WTC11 (cell line): Measurements from ENCODE around the gene SMARCD1. TPM values are rescaled to one million over a fixed set of nuclear protein-coding genes. Genes with fewer than 3 reads are reported as not detected.

ENCODE experiments used
- ATAC-seq: fragments of 200-7000 bp; cut with Tn5 transposase; 2 replicates; pipeline ENCODE4 v1.10.0; 2021; ENCODE audit warnings: mild to moderate bottlenecking, moderate library complexity
- CTCF ChIA-PET: fragments of 300-600 bp; sonication (Branson Sonifier 250); formaldehyde crosslinking; loops from one replicate; lab custom pipeline; 2021; ENCODE audit warnings: antibody characterized with exemption; lab: Charles Lee
- POLR2A ChIA-PET: fragments of 350-600 bp; sonication (Branson Sonifier 250); formaldehyde crosslinking; loops from one replicate; lab custom pipeline; 2021; ENCODE audit warnings: antibody characterized with exemption; lab: Charles Lee
- DNase-seq: peaks from one replicate; pipeline ENCODE4 v3.0.0; 2021; ENCODE audit warnings: low spot score
- H3K27ac Mint-ChIP-seq: 2 replicates; pipeline ENCODE4 v1.8.0; 2021; ENCODE audit warnings: mixed read lengths
- H3K27me3 Mint-ChIP-seq: 2 replicates; pipeline ENCODE4 v1.8.0; 2021; ENCODE audit warnings: low read depth, mild to moderate bottlenecking, moderate library complexity, mixed read lengths
- H3K36me3 Mint-ChIP-seq: 2 replicates; pipeline ENCODE4 v1.8.0; 2021; ENCODE audit warnings: mixed read lengths
- H3K4me1 Mint-ChIP-seq: 2 replicates; pipeline ENCODE4 v1.8.0; 2022; ENCODE audit warnings: mixed read lengths
- H3K4me3 Mint-ChIP-seq: 2 replicates; pipeline ENCODE4 v1.8.0; 2021; ENCODE audit warnings: mild to moderate bottlenecking, moderate library complexity, mixed read lengths
- H3K9me3 Mint-ChIP-seq: 2 replicates; pipeline ENCODE4 v1.8.0; 2021; ENCODE audit warnings: mixed read lengths
- ATF3 ChIP-seq: sonication (generic); formaldehyde crosslinking; conservative IDR thresholded peaks from 2 replicates; pipeline ENCODE4 v1.8.1; 2022; ENCODE audit warnings: mild to moderate bottlenecking, missing genetic modification reagents
- CBFB ChIP-seq: sonication (generic); formaldehyde crosslinking; IDR thresholded peaks from 2 replicates; pipeline ENCODE4 v1.8.1; 2022; ENCODE audit warnings: mild to moderate bottlenecking, low read depth, missing genetic modification reagents
- CTCF ChIP-seq: fragments of 200-600 bp; IDR thresholded peaks from 2 replicates; pipeline ENCODE4 v1.8.0; 2022; ENCODE audit warnings: antibody characterized with exemption
- FOXP1 ChIP-seq: sonication (generic); formaldehyde crosslinking; IDR thresholded peaks from 2 replicates; pipeline ENCODE4 v1.8.0; 2022; ENCODE audit warnings: missing genetic modification reagents, mild to moderate bottlenecking, moderate library complexity, borderline replicate concordance
- GABPB1 ChIP-seq: sonication (generic); formaldehyde crosslinking; IDR thresholded peaks from 2 replicates; pipeline ENCODE4 v1.8.1; 2023; ENCODE audit warnings: mild to moderate bottlenecking, missing genetic modification reagents
- MYBL2 ChIP-seq: sonication (generic); formaldehyde crosslinking; IDR thresholded peaks from 2 replicates; pipeline ENCODE4 v1.8.1; 2023; ENCODE audit warnings: mild to moderate bottlenecking, moderate library complexity, missing genetic modification reagents
- NR3C1 ChIP-seq: sonication (generic); formaldehyde crosslinking; conservative IDR thresholded peaks from 2 replicates; pipeline ENCODE4 v1.8.1; 2023; ENCODE audit warnings: low read depth, mild to moderate bottlenecking, missing genetic modification reagents
- SMAD4 ChIP-seq: sonication (generic); formaldehyde crosslinking; IDR thresholded peaks from 2 replicates; pipeline ENCODE4 v1.8.0; 2022; ENCODE audit warnings: mild to moderate bottlenecking, missing genetic modification reagents
- TEAD1 ChIP-seq: sonication (generic); formaldehyde crosslinking; IDR thresholded peaks from 2 replicates; pipeline ENCODE4 v1.8.0; 2022; ENCODE audit warnings: mild to moderate bottlenecking, missing genetic modification reagents
- TP53 ChIP-seq: sonication (generic); formaldehyde crosslinking; IDR thresholded peaks from 2 replicates; pipeline ENCODE4 v1.8.1; 2023; ENCODE audit warnings: mild to moderate bottlenecking, missing genetic modification reagents
- ZNF138 ChIP-seq: sonication (generic); formaldehyde crosslinking; conservative IDR thresholded peaks from 2 replicates; pipeline ENCODE4 v1.8.1; 2022; ENCODE audit warnings: mild to moderate bottlenecking, moderate library complexity, missing genetic modification reagents
- ZNF219 ChIP-seq: sonication (generic); formaldehyde crosslinking; IDR thresholded peaks from 2 replicates; pipeline ENCODE4 v1.8.0; 2023; ENCODE audit warnings: missing genetic modification reagents, mild to moderate bottlenecking, borderline replicate concordance
- ZNF317 ChIP-seq: sonication (generic); formaldehyde crosslinking; IDR thresholded peaks from 2 replicates; pipeline ENCODE4 v1.8.1; 2023; ENCODE audit warnings: low read depth, mild to moderate bottlenecking, moderate library complexity, missing genetic modification reagents, borderline replicate concordance
- ZNF416 ChIP-seq: fragments of 250-450 bp; sonication (Bioruptor Pico); IDR thresholded peaks from 2 replicates; pipeline ENCODE4 v1.9.0; 2021; ENCODE audit warnings: mild to moderate bottlenecking, inconsistent platforms
- ZNF671 ChIP-seq: fragments of 250-450 bp; sonication (Bioruptor Pico); IDR thresholded peaks from 2 replicates; pipeline ENCODE4 v1.8.0; 2021; ENCODE audit warnings: mild to moderate bottlenecking
- total RNA-seq: library from RNA; stranded (reverse); gene quantifications from 3 replicates; pipeline ENCODE4 v1.2.3, GENCODE V29; 2021
- TF ChIP-seq, protein P1 (sequence below): sonication (generic); formaldehyde crosslinking; IDR thresholded peaks from 2 replicates; pipeline ENCODE4 v1.8.0; 2022; ENCODE audit warnings: mild to moderate bottlenecking, missing genetic modification reagents
- TF ChIP-seq, protein P2 (sequence below): sonication (generic); formaldehyde crosslinking; IDR thresholded peaks from 2 replicates; pipeline ENCODE4 v1.8.0; 2022; ENCODE audit warnings: mild to moderate bottlenecking, missing genetic modification reagents
- TF ChIP-seq, protein P3 (sequence below): sonication (generic); formaldehyde crosslinking; IDR thresholded peaks from 2 replicates; pipeline ENCODE4 v1.8.1; 2023; ENCODE audit warnings: mild to moderate bottlenecking, missing genetic modification reagents

SMARCD1 gene
- total RNA-seq, 1 experiment from 2014 or later, result 165 TPM

GRCh38 chr12:50087151-50087550, 2.0 kb downstream of the SMARCD1 start:
- ChIA-PET CTCF (interaction anchor here (0.9 to 1.6 kb wide), 6 partner anchors 13 to 89 kb away, joined by 3 to 8 read pairs (median 3); partner anchors contain the start of genes CERS5 and COX14), POLR2A (no interaction called here)
- DNase-seq, result no peak
- Mint-ChIP-seq H3K27me3 (peaks cover 7% of the 10 kb centered on the region), H3K36me3 (peaks cover 54% of the 10 kb centered on the region), H3K4me1 (peaks cover 13% of the 10 kb centered on the region), H3K4me3 (peak overlapping the region; percentile 89; the same call in 1 of the 2 replicates), H3K9me3 (no peaks in the 10 kb centered on the region), H3K27ac (no peak overlapping the region; the same call in 1 of the 2 replicates)
- no peak for TF ChIP-seq ZNF317
- no peak for TF ChIP-seq NR3C1 (CRISPR knock-in tag)
- TF ChIP-seq ATF3 (CRISPR knock-in tag), result no peak
- no peak for TF ChIP-seq SMAD4 (CRISPR knock-in tag)
- TF ChIP-seq GABPB1, result no peak
- no peak for TF ChIP-seq CBFB (CRISPR knock-in tag)
- TF ChIP-seq, protein P1, sequence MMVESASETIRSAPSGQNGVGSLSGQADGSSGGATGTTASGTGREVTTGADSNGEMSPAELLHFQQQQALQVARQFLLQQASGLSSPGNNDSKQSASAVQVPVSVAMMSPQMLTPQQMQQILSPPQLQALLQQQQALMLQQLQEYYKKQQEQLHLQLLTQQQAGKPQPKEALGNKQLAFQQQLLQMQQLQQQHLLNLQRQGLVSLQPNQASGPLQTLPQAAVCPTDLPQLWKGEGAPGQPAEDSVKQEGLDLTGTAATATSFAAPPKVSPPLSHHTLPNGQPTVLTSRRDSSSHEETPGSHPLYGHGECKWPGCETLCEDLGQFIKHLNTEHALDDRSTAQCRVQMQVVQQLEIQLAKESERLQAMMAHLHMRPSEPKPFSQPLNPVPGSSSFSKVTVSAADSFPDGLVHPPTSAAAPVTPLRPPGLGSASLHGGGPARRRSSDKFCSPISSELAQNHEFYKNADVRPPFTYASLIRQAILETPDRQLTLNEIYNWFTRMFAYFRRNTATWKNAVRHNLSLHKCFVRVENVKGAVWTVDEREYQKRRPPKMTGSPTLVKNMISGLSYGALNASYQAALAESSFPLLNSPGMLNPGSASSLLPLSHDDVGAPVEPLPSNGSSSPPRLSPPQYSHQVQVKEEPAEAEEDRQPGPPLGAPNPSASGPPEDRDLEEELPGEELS (CRISPR knock-in tag), result no peak
- TF ChIP-seq FOXP1, result no peak
- TF ChIP-seq, protein P2, sequence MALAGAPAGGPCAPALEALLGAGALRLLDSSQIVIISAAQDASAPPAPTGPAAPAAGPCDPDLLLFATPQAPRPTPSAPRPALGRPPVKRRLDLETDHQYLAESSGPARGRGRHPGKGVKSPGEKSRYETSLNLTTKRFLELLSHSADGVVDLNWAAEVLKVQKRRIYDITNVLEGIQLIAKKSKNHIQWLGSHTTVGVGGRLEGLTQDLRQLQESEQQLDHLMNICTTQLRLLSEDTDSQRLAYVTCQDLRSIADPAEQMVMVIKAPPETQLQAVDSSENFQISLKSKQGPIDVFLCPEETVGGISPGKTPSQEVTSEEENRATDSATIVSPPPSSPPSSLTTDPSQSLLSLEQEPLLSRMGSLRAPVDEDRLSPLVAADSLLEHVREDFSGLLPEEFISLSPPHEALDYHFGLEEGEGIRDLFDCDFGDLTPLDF (CRISPR knock-in tag), result no peak
- TF ChIP-seq TEAD1, result no peak
- TF ChIP-seq MYBL2 (CRISPR knock-in tag), result no peak
- TF ChIP-seq TP53 (CRISPR knock-in tag), result no peak
- TF ChIP-seq ZNF219 (CRISPR knock-in tag), result no peak
- TF ChIP-seq, protein P3, sequence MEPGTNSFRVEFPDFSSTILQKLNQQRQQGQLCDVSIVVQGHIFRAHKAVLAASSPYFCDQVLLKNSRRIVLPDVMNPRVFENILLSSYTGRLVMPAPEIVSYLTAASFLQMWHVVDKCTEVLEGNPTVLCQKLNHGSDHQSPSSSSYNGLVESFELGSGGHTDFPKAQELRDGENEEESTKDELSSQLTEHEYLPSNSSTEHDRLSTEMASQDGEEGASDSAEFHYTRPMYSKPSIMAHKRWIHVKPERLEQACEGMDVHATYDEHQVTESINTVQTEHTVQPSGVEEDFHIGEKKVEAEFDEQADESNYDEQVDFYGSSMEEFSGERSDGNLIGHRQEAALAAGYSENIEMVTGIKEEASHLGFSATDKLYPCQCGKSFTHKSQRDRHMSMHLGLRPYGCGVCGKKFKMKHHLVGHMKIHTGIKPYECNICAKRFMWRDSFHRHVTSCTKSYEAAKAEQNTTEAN (CRISPR knock-in tag), result no peak
- no peak for TF ChIP-seq ZNF416 (CRISPR knock-in tag)
- no peak for TF ChIP-seq ZNF138 (CRISPR knock-in tag)
- ATAC-seq, result no peak

DNA sequence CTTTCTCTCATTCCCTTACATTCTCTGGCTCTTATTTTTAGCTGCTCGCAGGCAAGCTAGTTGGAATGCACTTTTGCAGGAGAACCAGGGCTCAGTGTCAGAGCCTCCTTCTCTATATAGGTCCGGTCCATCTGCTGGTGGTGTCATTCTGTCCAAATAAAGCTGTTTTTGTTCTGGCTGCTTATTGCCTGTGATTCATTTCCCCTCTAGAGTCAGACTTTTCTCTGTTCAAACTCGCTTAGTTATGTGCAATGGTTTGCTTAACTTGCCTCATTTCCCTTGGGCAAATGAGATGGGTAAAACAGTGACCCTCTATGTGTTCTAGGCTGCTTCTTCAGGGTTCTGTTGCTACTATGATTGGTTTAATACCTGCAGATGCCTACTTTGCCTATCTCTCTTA, 2.9 kb downstream of the SMARCD1 start:
- Mint-ChIP-seq H3K9me3 (no peaks in the 10 kb centered on the region), H3K4me3 (no peak overlapping the region), H3K27ac (no peak overlapping the region), H3K27me3 (no peaks in the 10 kb centered on the region), H3K4me1 (peaks cover 13% of the 10 kb centered on the region), H3K36me3 (peaks cover 58% of the 10 kb centered on the region)
- DNase-seq (no peak), ATAC-seq (no peak)
- CTCF ChIA-PET, result interaction anchor here (0.9 to 1.6 kb wide), 6 partner anchors 13 to 88 kb away, joined by 3 to 8 read pairs (median 3); partner anchors contain the start of genes CERS5 and COX14
- POLR2A ChIA-PET, result no interaction called here
- TF ChIP-seq GABPB1 (peak; percentile 96), SMAD4 (CRISPR knock-in tag) (no peak)

GRCh38 chr12:50088577-50089335, 3.6 kb downstream of the SMARCD1 start:
- DNase-seq (peak; percentile 57), ATAC-seq (peak; percentile 9; the same call in 1 of the 2 replicates)
- CTCF ChIA-PET, result interaction anchor here (0.5 to 1.6 kb wide), 4 partner anchors 12 to 29 kb away, joined by 5 to 8 read pairs (median 6); partner anchors contain the start of gene COX14
- Mint-ChIP-seq H3K36me3 (peaks cover 62% of the 10 kb centered on the region), H3K4me3 (no peak overlapping the region), H3K27me3 (no peaks in the 10 kb centered on the region), H3K9me3 (no peaks in the 10 kb centered on the region), H3K27ac (no peak overlapping the region), H3K4me1 (peaks cover 9% of the 10 kb centered on the region)
- POLR2A ChIA-PET, result no interaction called here
- TF ChIP-seq ZNF671 (CRISPR knock-in tag), result no peak
- peak; percentile 65 for TF ChIP-seq CTCF
- TF ChIP-seq, all 79 proteins: peak for 1
